ENCODE measurements around the gene MEIS2.

DNA sequence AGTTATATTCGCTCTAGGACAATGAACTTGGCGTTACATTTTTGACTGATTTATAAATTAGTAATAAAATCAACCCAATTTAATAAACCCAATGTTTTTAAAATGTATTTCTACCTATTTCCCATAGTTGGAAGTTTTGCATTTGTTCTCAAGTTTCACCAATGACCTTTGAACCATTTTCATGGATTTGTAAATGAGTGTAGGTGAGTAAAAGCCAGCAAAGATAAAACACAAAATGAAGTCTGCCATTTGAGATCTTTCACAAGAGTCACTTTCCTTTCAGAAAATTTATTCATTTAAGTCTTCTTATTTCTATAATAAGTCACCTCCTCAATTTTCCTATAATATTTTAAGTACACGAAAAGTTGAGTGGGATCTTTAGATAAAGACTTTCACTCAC is 92.1 kb downstream of the MEIS2 start:
- TF ChIP-seq, protein P1, sequence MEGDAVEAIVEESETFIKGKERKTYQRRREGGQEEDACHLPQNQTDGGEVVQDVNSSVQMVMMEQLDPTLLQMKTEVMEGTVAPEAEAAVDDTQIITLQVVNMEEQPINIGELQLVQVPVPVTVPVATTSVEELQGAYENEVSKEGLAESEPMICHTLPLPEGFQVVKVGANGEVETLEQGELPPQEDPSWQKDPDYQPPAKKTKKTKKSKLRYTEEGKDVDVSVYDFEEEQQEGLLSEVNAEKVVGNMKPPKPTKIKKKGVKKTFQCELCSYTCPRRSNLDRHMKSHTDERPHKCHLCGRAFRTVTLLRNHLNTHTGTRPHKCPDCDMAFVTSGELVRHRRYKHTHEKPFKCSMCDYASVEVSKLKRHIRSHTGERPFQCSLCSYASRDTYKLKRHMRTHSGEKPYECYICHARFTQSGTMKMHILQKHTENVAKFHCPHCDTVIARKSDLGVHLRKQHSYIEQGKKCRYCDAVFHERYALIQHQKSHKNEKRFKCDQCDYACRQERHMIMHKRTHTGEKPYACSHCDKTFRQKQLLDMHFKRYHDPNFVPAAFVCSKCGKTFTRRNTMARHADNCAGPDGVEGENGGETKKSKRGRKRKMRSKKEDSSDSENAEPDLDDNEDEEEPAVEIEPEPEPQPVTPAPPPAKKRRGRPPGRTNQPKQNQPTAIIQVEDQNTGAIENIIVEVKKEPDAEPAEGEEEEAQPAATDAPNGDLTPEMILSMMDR (IDR thresholded peaks at IDR 0.05; ENCODE audit: low read length), result no peak
- no peak for TF ChIP-seq EZH2 (IDR thresholded peaks at IDR 0.05; ENCODE audit: borderline replicate concordance, low read length)

Data from OCI-LY1 (cell line).